Fibroblast of skin of back (primary cell): ENCODE results near the gene ATP6V1B1.
"Not testable (repeated sequence)": the region's sequence is repeated elsewhere in the genome, so short reads cannot be mapped to it uniquely, and the experiment has no call there.

Experiments
- DNase-seq: peaks from one replicate; pipeline ENCODE4 v3.0.0-alpha.2; 2013

ATP6V1B1 gene

DNA sequence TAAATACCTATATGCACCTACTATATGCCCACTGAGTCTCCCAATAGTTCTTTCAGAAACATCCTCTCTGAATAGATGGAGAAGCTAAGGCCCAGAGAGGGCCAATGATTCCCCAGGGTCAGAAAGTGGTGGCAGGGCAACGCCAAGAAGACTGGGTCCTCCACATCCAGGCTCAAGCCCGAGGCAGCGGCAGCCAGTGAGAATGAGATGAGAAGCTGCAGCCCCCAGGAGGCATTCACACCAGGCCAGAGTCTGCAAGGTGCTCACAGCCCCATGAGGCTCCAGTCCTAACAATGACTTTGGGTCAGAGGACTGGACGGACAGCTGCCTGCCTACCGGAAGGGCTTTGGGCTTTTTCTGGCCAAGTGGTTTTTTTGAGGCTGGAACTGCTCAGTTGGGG is 55.4 kb downstream of the ATP6V1B1 start:
- DNase-seq = no peak

DNA sequence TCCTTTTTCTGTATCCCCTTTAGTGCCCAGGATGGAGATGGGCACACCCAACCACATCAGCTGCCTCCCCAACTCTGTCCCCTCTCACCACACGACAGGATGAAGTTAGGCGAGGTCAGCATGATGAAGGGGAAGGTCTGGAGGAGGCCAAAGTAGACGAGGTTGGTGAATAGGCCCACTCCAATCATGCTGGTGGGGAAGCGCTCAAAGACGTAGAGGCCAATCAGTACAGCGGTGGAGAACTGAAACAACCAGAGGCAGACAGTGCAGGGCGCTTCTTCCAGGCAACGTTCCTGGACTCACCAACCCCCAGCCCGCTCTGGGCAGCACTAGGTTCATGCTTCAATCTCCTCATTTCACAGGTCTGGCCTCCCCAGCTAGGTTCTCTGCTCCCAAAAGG is 56.0 kb downstream of the ATP6V1B1 start:
- DNase-seq = no peak

DNA sequence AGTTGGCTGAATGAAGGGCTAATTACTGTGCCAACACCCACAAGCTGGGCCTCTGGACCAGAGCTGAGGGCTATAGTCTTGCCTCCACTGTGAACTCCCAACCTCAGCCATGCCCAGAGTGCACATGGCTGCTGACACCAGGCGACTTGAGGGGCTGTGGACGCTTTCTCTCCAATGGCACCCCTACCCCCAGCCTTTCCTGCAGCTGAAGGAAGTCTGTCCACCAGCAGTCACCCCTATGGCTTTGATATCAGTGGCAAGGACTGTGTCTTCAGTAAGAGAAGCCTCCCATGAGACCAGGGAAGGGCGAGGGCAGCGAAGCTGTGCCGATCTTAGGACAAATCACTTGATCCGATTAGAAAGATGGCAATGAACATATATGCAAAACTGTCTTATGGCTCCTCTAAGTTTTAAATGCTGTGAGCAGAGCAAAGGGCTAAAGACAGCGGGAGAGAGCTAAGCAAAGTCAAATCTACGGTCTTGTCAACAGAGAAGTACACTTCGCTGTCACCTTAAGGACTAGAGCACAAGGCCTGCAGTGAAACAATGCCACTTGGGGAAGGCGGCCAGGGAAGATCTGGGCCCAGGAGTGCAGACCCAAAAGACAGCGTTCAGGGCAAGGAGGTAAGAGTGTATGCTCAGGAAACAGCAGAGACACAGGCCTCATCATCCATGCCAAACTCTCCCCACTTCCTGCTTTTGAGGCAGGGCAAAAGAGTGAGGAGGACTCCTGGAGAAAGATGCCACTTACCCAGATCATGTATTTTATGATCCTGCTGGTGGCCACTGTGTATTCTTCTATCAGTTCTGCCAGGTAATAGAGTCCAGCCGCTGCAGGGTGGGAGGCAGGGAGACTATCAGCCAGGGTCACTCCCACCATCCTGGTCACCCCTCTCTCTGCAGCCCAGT is 57.5 kb downstream of the ATP6V1B1 start:
- DNase-seq = no peak

DNA sequence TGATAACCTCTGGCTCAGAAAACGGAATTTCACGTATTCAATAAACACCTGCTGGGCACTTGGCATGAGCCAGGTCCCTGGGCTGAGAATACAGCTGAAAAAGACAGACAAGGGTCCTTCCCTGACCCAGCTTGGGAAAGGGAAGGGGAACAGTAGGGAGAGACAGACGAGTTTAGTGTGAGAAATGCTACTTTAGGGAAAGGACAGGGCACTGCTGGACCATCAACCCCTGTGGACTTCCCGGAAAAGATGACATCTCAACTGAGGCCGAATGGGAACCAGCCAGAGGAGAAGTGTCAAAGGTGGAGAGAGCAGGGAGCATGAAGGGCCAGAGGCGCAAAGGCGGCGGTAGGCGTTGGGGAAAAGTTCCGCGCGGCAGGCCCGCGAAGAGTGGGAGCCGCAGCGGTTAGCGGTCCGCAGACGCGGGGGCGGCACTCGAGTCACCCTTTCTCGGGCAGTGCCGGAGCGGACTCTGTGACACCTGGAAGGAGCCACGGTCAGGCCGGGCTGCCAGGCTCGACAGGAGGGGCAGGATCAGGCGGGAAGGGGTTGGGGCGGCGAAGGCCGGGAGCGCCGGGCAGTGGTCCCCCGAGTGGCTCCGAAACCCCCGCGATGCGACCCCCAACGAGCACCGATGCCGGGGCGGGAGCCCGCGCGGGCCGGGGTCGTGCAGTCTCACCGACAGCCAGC is 58.5 kb downstream of the ATP6V1B1 start:
- no peak for DNase-seq

DNA sequence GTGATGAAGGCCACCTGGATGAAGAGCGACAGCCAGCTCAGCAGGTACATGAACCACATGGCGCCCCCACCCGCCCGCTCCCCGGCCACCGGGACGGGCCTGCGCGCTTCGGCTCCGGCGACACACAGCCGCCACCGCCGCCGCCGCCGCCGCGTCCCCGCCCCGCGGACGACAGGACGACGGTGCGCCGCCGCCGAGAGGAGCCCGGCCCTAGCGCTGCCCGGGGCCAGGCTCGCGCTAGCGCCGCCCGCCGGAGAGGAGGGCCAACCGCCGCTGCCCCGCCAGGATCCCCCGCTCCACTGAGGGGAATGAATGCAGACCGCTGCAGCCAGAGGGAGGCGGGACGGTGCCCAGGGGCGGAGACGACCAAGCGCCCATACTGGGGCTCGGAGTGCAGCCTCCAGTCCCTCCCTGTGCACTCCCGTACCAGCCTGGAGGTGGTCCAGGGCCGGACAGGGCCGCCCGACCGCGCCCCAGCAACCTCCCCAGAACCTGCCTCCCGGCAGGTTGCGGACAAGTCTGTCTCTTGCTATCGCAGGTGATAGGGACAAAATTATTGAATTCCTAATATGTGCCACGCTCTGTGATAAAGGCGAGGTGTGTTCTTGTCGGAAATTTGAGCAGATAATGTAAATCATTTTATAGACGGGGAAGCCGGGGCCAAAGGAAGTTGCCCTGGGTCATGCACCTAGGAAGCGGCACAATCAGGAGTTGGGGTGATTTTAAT is 59.2 kb downstream of the ATP6V1B1 start, which contains the start of gene TEX261:
TSS of gene TEX261 (minus strand) at position 175 of the 727 bp plus-strand sequence. CDS start at position 59, 116 bp downstream.
- peak; percentile 86 for DNase-seq

DNA sequence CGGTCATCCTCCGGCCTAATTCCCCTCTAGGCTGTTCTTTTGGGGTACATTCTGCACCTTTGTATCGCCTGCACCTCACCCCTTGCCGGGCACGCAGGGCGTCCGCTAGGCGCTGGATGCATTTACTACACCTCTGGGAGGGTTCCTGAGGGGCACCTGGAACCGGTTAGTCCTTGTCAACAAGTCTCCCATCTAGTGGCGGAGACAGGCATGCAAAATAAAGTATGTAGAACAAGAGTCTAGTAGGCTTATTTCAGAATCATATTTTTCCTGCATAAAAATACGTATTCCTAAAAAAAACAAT is 59.7 kb downstream of the ATP6V1B1 start:
- no peak for DNase-seq

DNA sequence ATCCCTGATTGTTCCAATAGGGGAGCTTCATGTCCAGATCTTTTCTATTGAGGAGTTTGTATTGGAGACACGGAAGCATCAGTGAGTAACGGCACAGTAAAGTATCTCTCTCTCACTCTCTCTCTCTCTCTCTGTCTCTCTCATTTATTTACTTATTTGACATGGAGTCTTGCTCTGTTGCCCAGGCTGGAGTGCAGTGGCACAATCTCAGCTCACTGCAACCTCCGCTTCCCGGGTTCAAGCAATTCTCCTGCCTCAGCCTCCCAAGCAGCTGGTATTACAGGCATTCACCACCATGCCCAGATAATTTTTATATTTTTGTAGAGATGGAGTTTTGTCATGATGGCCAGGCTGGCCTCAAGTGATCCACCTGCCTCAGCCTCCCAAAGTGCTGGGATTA is 63.2 kb downstream of the ATP6V1B1 start:
- not testable (repeated sequence) for DNase-seq

DNA sequence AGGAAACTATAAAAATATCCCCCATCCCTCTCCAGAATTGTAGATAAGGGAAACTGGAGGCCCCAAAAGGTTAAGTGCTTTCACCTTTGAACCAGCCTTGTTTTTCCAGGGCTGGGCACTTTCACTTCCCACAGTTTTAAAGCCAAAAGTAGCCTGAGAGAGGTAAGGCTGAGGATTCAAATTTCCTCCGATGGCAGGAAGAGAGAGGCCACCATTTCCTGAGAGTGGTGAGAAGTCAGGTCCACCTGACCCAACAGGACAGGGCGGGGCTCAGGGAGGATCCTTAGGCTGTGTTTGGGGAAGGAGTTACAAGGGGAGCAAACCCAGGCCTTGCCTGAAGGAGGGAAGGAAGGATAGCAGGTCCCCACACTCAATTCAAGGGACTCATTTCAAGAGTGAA is 63.7 kb downstream of the ATP6V1B1 start:
- no peak for DNase-seq

DNA sequence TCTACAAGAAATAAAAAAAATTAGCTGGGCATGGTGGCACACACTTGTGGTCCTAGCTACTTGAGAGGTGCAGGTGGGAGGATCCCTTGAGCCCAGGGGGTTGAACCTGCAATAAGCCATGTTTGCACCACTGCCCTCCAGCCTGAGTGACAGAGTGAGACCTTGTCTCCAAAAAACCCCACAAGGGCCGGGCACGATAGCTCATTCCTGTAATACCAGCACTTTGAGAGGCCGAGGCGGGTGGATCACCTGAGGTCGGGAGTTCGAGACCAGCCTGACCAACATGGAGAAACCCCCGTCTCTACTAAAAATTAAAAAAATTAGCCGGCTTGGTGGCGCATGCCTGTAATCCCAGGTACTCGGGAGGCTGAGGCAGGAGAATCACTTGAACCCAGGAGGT is 64.2 kb downstream of the ATP6V1B1 start:
- not testable (repeated sequence) for DNase-seq

DNA sequence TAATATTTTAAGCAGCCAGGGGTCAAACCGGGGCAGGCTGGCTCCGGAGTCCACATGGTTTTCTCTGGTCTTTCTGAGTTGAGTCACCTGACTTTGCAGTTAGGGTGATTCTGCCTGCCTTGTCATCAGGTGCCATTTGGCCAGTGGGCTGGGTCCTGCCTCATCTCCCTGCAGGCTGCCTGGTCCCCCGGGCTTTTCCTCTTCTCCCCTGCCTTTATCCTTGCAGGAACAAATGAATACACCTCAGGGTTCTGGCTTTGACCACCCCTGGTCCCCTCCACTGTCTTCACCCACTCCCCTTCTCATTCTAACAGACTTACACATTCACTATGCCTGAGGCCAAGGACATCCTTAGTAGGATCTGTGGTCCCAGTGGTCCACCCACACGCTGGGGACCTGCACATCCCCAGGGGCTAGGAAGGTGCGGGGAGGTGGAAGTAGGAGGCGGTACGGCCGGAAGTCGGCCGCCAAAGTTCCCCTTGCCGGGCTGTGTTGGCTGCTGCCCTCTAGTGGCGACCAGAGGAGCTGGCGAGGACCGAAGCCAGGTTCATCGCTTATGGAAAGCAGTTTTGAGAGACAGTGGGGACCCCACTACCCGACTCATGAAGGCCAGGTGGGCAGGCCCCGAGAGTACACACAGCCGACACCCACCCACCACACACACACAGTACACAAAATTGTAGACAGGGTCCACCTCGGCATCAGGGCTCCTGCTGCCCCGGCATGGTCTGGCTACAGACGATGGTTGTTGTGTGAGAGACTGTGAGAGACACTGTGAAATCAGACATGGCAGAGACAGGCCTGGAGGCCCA is 65.3 kb downstream of the ATP6V1B1 start:
- peak; percentile 54 for DNase-seq

DNA sequence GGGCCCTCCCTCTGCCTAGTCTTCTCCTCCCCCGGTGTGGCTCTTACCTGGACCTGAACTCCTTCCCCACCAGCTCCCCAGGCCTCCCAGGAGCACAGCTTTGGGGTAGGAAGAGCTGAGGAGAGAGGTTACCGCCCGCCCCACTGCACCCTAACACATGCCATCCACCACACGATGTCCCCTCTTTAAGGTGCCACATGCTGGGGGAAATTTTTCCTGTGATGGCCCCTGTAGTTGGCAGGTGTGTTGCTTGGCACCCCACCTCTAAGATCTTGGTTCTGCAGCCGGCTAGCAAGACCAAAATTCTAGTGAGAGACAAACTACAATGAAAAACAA is 65.9 kb downstream of the ATP6V1B1 start:
- no peak for DNase-seq

DNA sequence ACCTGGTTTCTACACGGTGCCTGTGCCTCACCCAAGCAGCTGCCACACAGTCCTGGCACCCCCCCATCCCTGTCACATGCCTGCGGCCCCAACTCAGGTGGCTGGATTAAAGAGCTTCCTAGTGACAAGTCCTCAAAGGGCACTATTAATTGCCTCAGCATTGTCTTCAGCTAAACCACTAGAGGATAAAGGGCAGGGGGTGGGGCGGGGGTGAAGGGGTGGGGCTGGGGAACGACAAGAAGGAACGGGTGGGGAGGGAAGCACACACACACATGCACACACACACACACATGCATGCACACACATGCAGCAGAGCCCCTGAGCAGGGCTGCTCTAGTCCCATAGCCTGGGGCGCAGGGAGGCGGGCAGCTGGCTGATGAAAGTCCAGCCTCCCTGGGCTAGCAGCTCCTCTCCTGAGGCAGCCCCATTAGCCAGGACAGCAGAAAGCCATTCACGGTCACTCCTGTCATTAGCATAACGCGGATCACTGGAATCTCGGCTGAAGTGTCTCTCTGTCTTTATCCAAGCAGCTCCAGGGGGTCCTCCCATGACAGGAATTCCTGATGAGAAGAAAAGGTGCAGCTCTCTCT is 66.4 kb downstream of the ATP6V1B1 start:
- no peak for DNase-seq

DNA sequence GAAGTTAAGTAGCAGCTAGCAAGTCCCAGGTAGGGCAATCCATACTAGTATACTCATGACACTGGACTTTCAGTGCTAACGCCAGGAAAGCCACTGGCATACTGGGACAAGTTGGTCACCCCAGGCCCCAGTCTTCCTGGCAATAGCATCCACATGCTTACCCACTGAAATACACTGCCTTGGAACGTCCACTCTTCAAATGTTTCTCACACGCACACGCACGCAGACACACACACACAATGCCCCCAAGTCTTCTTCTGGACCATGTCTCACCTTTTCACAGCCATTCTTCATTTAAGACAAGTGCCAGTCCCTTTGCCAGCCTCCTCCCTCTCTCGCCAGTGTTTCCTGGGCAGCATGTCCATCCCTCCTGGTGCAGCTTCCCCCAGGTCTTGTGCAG is 67.7 kb downstream of the ATP6V1B1 start:
- no peak for DNase-seq

DNA sequence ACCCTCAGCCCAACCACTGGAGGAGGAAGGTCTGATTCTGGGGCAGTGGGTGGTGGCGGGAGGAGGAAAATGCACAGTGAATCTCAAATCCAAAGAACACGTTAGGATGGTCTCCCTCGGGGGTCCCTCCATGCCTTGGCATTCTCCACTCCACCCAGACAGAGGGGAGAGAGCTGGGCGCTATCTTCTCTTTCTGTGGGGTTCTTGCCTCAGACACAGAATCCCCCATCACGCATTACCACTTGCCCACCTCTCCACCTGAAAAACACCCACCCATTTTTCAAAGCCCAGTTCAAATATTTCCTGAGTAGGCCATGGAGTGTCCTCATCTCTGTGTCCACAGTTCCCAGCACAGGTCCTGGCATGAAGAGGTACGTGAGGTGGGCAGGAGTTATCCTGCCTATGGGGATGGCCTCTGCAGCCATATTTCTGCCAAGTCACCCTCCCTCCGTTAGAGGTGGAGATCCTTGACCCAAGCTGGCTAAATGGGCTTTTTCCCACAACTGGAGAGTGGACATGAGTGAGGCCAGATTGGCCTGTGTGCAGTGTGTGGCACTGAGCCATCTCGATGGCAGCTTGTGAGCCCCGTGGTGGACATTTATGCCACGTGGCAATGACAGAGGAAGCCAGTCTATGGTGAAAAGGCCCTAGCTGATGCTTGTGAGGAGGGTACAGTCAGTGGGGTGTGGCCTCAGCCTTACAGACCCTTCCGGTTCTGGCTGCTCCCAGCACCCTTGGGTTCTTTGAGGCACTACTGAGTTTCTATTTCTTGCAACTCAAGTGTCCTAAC is 68.5 kb downstream of the ATP6V1B1 start:
- no peak for DNase-seq

DNA sequence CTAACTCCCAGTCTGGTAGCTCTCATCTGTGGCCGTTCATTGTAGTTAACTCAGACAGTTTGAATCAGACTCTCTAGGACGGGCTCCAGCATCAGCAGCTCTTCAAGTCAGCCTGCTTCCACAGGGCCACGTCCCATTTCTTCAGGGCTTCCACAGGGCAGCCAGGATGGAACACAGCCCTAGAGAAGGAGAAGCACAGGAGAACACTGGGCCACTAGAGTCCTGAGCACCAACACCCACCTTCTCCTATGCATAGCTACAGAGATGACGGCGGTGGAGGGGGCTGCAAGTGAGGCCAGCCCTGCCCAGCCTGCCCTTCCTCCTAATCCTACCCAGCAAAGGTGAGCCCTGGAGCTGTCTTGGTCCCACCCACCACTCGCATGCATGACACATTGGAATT is 69.2 kb downstream of the ATP6V1B1 start:
- no peak for DNase-seq

DNA sequence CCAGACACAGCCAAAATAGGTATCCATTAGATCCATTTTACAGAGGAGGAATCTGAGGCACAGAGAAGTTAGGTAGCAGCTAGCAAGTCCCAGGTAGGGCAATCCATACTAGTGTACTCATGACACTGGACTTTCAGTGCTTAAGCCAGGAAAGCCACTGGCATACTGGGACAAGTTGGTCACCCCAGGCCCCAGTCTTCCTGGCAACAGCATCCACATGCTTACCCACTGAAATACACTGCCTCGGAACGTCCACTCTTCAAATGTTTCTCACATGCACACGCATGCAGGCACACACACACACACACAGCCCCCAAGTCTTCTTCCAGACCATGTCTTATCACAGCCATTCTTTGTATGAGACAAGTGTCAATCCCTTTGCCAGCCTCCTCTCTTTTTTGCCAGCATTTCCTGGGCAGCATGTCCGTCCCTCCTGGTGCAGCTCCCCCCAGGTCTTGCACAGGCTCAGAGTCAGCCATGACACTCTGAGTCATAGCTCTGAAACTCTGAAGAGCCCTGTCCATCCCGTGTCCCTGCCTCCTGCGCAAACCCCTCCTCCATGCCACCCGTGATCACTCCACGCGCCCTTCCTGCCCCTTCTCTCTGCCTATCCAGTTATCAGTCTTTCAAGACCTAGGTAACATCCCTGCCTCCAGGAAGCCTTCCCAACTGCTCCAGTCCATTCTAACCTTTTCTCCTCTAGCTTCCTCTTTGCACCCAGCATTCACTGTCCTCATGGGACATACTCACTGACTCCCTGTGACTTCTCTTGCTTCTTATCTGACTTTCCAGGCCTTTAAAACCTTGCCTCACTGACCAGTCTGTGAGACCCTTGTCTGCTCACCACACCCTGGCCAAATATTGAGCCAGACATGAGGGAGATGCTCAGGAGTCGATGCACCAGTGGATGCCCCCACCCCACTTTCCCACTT is 69.8 kb downstream of the ATP6V1B1 start:
- no peak for DNase-seq

DNA sequence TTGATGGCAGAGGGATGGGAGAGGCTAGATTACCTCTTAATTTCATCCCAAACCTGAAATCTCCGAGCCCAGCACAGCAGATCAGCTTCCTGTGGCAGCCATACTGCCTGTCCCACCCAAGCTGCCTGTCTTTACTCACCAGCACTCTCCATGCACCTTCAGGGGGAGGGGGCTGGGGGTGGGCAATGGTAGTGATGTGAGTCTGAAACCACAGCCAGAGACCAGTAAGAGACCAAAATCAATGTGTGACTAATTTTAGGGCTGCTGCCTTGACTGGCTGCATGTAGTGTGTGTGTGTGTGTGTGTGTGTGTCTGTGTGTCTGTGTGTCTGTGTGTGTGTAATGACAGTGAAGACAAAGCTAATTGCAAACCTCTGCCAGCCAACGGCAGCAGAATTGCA is 70.6 kb downstream of the ATP6V1B1 start:
- no peak for DNase-seq

DNA sequence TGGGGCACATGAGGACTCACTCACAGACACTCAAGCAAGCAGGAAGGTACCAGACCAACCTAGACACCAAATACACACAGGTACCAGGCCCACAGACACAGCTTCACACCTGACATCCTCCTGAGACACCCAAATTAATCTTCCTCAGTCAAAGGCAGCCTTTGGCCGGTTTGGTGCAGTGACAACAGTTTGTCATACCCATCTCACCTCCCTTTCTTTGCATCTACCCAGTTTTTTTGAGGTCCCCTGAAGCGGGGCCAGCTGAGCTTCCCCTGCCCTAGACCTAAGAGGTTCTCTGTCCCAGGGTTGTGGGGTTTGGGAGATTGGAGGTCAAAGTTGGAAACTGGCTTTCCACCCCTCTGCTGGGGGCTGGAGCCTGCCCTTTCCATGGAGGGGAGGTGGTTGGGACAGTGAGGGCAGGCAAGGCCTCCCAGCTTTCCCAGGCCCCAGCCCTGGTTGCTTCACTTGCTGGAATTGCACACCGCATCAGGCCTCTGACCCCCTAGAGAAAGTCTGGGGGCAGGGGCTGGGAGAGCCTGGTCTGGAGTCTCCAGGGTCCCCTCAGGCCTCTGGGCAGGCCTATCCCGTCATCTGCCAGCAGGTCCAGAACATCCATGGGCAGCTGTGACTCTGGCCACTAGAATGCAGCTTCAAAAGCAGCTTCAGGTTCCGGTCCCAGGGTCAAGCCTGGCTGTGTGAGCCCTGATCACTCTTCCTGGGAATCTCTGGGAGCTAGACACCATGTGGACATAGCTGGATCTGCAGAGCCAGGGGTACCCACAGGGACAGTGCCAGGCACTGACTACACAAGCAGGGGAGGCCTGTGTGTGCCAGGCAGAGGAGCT is 71.5 kb downstream of the ATP6V1B1 start:
- DNase-seq = no peak

DNA sequence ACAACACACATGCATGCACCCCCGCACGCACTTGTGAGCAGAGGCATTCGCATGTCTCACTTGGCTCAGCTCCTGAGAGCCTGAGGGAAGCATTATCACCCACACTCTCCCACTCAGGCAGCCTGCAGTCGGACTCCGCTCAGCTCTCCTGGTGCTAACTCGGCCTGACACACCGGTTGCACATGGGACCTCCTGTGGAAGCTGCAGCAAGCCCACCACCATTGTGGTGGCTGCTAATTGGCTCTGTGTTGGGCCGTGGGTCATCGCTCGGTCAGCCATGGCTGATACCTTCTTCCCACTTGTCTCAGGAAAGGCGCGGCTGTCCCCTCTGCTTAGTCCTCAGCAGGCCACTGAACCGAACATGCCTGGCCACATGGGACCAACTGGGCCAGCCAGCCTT is 72.6 kb downstream of the ATP6V1B1 start:
- no peak for DNase-seq
